Jurkat, Clone E6-1 (cell line): ENCODE measurements around the gene TMEM116. TPM values are rescaled to one million over a fixed set of nuclear protein-coding genes. Genes with fewer than 3 reads are reported as not detected.
A peak's percentile ranks its signal among the peaks of the same experiment; 100 is the strongest.
"Not testable (repeated sequence)": the region's sequence is repeated elsewhere in the genome, so short reads cannot be mapped to it uniquely, and the experiment has no call there.

Source experiments
- DNase-seq: peaks from one replicate; pipeline ENCODE4 v3.0.0-alpha.2; 2011; ENCODE audit warnings: low read depth, low spot score
- H3K4me3 ChIP-seq: 2 replicates; pipeline ENCODE4 v1.5.1; 2011; ENCODE audit warnings: mild to moderate bottlenecking, low read length, control low read depth, moderate library complexity
- polyA plus RNA-seq: library from polyadenylated mRNA; unstranded; fragments of >200 nt; gene quantifications from one replicate; pipeline ENCODE4 v1.2.1, GENCODE V29; 2012; ENCODE audit warnings: missing spikeins; ENCODE audit not compliant: insufficient read length, insufficient read depth

Gene TMEM116
- 13.5 TPM for polyA plus RNA-seq

DNA sequence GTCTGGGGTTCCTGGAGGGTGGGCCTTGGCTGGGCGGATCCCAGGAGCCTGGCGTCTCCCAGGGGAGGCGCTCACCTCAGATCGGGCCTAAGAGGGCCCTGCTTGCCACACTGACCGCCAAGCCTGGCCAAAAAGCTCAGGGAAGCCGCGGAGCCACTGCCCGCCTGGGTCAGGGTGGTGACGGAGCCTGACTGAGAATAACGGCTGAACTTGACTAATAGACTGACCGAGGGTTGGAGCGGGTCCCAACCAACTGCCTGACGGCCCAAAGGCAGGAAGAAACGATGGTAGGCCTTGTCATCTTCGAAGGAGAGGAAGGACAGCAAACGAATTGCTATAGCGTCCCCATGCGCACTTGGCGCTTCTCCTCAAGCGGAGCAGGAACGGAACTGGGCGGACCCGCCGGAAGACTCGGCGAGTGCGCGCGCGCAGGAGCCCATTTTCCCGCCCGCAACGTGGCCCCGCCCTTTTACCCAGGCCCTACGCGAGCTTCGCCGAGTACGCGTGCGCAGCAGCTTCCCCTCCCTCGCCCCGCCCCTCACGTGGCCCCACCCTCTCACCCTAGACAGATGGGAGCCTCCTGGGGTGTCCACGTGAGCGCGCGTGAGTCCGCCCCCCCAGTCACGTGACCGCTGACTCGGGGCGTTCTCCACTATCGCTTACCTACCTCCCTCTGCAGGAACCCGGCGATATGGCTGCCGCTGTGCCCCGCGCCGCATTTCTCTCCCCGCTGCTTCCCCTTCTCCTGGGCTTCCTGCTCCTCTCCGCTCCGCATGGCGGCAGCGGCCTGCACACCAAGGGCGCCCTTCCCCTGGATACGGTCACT, at the start of gene TMEM116, which contains the start of gene ERP29:
Gene TMEM116, minus strand, starts transcription at position 391 of the 826 bp plus-strand sequence. CDS start 7,895 bp downstream, outside the sequence.
Gene ERP29, plus strand, starts transcription at position 652 of the 826 bp plus-strand sequence. Its CDS starts 40 bp downstream, at position 692.
- H3K4me3 ChIP-seq, result peak within 1 kb of the TSS; percentile 96
- peak; percentile 96 for DNase-seq

DNA sequence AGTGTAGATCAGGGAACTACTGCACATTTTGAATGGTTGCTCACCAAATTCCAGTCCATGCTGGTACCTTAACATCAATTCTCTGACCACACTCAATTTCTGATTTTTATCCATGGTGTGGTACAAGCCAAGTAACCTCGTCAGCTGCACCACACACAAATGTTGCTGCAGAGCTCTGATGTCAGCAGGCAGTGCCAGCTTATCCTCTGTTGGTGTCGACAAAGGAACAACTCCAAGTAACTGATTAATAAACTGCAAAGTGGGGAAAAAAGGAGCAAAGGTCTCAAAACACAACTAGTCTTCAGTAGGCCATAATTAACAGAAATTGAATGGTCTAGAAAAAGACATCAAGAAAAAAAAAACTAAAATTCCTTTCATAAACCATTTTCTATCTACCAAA, 48.2 kb upstream of the TMEM116 start:
- no peak for DNase-seq
- no peak overlapping the region for H3K4me3 ChIP-seq

DNA sequence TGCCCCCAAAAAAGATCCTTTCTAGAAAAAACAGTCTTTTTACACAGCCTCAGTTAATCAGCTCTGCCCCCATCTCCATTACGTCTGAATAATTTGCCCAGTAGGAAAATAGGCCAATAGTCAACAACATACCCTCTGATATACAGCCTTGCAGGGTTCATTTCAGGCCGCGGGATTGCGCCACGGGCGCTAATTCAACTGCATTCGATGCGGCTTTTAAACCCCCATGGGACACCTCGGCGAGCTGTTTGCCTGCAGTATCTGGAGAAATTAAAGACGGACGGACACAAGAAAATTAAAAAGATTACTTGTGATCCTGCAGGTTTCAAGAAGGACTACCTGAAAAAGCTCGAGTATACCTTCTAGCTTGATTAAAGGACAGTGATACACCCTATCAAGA, 36.4 kb upstream of the TMEM116 start:
- no peak overlapping the region for H3K4me3 ChIP-seq

DNA sequence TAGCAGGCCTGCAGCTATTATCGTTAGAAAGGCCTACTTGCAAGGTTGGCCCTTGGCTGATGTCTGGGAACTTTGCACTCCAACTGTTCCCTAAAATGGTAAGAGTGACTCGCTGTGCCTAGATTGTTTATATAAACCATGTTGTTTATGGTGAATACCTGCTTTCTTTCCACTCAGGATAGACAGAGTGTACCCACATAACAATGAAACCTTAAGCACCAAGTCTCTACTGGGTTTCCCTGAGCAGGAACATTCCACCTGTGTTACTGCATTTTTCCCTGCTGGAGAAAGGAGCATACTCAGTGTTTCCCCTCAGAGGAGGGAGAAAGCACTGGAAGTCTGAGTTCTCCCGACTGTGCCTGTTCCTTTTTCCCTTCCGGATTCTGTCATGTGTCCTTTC, 33.0 kb upstream of the TMEM116 start:
- DNase-seq, result no peak
- H3K4me3 ChIP-seq, result no peak overlapping the region

More for the DNA sequence above, 36.4 kb upstream of the TMEM116 start:
- no peak for DNase-seq

DNA sequence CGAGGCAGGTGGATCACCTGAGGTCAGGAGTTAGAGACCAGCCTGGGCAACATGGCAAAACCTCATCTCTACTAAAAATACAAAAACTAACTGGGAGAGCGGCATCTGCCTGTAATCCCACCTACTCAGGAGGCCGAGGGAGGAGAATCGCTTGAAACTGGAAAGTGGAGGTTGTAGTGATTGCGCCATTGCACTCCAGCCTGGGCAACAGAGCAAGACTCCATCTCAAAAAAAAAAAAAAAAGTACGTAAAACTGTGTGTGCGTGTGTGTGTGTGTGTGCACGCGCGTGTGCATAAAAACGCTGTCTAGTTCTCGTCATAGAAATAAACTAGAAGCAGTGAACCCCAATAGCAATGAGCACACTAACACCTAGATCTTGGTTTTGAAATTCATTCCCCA, 23.6 kb upstream of the TMEM116 start:
- H3K4me3 ChIP-seq, DNase-seq: not testable (repeated sequence)

DNA sequence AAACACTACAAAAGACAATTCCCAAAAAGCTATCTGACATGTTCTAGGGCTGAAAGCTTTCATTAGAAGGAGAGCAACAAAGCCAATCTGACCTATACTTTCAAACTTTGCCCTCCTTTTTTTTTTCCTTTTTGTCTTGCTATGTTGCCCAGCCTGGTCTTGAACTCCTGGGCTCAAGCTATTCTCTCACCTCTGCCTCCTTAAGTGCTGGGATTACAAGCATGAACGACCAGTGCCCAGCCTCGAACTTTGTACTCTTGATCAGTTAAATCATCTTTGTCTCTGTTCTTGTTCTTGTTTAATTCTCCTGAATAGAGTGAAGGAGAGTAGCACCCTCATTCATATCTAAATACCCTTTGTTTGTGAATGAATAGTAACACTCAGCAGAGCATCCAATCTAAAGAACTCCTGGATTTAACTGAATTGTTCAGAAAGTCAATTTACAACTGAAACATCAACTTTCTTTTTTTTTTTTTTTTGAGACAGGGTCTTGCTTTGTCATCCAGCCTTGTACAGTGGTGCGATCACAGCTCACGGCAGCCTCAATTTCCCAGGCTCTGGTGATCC, 22.3 kb upstream of the TMEM116 start:
- no peak for DNase-seq
- no peak overlapping the region for H3K4me3 ChIP-seq

DNA sequence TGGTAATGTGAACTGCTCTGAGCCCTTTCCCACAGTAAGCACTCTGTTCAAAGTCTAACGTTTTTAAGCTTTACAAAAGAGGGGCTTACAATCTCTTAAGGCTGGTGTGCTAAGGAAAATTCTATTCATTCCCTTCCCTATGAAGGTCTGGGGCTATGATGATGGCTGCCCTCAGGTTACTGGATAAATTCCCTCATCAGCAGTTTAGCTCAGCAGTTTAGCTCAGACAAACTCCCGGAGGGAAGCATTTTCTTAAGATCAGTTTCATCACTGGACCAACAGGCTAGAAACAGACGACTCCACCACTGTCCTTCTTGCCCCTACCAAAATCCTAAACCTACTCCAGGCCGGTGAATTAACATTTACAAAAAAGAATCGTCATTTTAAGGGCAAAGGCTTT, 19.3 kb upstream of the TMEM116 start:
- no peak overlapping the region for H3K4me3 ChIP-seq
- DNase-seq, result no peak

DNA sequence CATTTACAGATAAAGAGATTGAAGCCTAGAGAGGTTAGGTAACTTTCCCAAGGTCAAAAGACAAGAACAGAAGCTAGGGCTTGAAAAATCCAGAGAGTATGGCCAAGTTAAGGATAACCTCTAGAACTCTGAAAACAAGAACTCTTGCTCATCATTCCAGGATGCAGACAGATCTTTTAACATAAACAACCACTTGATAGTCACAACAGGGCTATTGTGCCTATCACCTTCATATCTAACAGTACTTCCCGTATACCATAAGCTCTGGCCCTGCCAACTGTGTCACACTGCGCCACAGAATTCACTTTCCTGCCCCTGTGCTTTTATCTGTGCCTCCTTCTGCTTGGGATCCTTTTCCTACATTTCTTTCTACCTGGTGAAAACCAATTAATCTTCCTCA, 18.5 kb upstream of the TMEM116 start:
- DNase-seq, result no peak
- H3K4me3 ChIP-seq, result no peak overlapping the region

DNA sequence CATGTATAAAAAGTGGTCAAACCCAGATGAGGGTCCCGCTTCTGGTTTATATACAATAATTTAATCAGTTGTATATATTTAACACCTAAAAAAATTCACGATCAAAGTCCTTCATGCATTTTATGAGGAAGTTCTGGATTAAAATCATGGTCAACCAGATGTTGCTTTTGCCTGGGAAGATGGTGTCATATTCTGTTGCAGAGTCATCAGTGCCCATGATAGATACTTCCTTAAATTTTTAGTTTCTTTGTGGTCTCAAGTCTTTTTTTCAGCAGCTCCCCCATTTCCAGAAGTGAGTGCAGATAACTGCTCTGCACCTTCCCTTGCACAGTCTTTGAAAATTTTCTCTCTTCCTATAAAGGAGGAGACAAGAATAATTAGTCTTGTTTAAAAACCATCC, 16.3 kb upstream of the TMEM116 start:
- H3K4me3 ChIP-seq, result no peak overlapping the region
- no peak for DNase-seq

DNA sequence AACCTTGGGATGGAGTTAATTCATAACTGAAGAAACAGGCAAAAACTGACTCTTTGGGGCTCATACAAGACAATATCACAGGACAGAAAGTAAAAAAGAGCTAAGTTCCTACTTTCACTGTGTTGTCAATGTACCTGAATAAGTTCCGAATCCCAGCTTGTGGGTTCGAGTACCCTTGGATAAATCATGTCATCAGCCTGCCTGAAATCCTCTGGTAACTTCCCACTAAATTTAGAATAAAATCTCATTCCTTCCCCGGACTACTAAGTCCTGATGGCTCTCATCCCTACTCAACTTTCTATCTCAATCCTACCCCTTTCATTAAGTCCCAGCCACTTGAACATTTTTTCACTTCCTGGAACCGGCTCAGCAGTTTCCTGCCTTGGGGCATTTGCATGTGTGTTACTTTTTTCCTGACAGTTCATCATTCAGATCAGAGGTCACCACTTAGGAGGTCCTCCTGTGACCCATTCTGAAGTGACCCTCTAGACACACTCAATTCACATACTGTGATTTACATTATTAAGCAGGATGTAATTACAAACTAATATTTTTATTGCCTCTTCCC, 12.9 kb upstream of the TMEM116 start:
- no peak for DNase-seq

DNA sequence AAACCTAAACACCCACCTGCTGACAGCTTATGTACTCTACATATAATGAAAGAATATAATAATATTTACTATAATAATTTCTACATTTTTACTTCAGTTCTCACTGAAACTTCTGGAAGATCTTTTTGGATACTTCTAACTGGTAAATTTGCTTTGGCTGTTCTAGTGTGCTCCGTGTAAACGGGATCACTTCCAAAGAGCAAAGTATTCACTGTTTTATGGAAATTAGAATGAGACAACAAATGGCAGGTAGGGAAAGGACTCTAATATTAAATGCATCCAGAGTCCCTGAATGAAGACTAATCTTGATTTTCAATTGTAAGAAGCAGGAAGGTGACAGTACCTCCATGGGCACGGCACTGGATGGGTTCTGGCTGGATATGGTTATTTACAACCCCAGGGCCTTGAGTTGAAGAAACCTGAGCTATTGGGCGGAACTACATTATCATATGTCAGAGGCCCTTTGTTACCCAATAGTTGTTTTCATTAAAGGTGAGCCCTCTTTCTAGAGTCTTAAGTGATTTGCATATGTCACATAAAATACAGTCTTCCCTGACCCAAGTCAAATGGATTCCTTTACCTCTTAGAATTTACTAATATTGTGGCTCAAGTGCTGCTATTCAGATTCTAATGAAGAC, 10.9 kb upstream of the TMEM116 start:
- no peak overlapping the region for H3K4me3 ChIP-seq
- DNase-seq, result no peak

More for the DNA sequence above, 12.9 kb upstream of the TMEM116 start:
- no peak overlapping the region for H3K4me3 ChIP-seq

DNA sequence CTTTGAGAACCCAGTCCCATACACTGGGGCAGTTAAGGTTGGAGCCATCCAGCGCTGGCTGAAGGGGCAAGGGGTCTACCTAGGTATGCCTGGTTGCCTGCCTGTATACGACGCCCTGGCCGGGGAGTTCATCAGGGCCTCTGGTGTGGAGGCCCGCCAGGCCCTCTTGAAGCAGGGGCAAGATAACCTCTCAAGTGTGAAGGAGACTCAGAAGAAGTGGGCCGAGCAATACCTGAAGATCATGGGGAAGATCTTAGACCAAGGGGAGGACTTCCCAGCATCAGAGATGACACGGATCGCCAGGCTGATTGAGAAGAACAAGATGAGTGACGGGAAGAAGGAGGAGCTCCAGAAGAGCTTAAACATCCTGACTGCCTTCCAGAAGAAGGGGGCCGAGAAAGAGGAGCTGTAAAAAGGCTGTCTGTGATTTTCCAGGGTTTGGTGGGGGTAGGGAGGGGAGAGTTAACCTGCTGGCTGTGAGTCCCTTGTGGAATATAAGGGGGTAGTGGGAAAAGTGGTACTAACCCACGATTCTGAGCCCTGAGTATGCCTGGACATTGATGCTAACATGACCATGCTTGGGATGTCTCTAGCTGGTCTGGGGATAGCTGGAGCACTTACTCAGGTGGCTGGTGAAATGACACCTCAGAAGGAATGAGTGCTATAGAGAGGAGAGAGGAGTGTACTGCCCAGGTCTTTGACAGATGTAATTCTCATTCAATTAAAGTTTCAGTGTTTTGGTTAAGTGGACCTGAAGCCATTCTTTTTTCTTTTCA, 9.5 kb upstream of the TMEM116 start:
- DNase-seq, result no peak

DNA sequence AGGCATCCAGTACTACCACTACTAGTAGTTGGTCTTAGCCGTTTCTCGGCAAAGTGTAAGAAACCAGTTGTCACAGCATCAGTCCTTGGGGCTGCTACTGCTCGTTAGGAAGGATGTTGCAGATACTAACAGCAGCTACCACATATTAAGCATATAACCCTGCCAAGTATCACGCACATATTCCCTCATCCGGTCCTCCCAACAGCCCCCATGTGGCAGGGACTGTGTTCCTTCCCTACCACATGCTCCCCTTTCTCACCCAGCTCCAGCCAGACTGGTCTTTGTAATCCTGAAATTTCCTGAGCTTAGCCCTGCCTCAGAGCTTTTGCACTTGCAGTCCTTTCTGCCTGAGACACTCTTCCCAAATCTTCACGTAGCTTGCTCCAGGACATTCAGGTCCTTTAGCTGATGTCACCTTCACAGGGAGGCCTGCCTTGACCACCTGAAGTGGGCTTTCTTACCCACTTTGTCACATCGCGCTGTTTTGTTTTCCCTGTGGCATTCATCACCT, 8.0 kb upstream of the TMEM116 start:
- no peak for DNase-seq
- no peak overlapping the region for H3K4me3 ChIP-seq

More for the DNA sequence above, 9.5 kb upstream of the TMEM116 start:
- H3K4me3 ChIP-seq, result no peak overlapping the region

DNA sequence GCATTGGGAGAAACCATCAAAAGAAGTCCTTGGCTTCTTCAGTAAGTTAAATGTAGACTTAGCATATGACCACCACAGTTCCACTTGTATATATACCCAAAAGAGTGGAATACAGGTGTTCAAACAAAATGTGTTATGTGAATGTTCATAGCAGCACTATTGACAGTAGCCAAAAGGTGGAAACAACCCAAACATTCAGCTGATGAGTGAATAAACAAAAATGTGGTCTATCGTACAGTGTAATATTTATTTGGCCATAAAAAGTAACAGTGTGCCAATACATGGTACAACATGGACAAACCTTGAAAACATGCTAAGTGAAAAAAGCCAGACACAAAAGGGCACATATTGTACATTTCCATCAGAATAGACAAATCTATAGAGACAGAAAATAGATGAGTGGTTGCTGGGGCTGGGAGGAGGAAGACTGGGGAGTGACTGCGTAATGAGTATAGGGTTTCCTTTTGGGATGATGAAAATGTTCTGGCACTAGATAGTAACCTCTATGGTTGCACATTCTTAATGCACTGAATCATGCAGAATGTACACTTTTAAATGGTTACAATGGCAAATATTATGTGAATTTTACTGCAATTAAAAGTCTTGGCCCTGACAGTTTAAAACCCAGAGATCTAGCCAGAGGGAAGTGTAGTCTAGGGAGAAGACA, 5.7 kb upstream of the TMEM116 start:
- no peak overlapping the region for H3K4me3 ChIP-seq
- DNase-seq, result no peak

DNA sequence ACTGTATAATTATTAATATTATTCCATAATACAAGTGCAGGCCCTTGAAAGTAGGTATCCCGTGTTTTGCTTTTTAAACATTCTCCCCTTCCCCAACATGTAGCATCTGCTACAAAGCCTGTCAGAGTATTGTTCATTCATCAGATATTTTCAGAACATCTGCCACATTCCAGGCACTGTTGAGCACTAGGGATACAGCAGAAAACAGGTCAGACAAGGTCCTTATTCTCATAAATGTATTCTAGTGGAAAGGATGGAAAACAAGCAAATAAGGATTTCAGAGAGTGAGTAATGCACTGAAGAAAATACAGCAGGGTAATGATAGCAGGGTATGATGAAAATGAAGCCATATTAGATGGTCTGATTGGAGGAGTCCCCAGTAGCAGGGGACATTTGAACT, 4.1 kb upstream of the TMEM116 start:
- no peak for DNase-seq
- H3K4me3 ChIP-seq, result no peak overlapping the region

DNA sequence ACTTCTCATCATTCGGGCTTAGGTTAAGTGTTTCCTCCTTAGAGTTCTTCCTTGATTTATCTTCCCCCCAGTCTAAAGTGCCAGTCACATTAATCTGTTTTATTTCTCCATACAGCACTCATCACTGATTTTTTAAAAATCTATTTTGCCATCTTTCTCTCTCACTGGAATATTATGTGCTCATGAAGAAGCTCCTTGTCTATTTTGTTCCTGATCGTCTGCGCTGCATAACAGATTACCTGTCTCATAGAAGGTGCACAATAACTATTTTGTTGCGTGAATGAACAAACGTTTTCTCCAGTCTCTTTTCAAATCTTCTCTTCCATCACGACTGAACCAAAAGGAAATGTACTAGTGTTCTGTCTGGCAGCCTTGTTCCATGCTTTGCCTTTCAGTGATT, 3.0 kb upstream of the TMEM116 start:
- H3K4me3 ChIP-seq, result no peak overlapping the region
- no peak for DNase-seq

DNA sequence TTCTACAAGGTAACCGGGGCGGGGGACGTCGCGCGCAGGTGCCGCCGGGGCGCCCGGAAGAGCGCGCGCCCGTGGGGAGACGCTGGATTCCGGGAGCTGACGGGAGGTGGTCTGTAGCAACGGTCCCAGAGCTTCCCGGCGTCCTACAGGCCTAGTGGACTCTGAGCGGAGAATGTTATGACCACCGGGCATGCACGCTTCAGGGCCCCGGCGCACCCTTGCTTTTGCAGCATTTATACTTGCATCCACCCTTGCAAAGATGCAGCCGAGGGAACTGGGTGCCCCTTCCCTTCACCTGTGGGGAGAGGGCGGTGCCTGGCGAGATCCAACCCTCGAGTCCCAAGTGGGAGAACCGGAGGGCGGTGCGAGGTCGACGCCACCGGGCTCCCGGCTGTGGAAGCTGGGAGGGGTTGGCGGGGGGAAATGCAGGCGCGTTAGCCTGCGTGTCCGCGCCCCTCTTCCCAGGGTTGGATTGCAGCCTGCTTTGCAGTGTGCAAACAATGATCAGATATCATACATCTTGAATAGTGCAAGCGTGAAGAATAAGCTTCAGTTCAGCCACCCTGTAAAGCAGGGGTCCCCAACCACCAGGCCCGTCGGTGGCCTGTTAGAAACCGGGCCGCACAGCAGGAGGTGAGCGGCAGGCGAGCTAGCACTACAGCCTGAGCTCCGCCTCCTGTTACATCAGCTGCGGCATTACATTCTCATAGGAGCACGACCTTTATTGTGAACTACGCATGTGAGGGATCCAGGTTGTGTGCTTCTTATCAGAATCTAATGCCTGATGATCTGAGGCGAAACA, 837 bp upstream of the TMEM116 start:
- peak; percentile 78 for DNase-seq
- H3K4me3 ChIP-seq, result peak overlapping the region; percentile 95

DNA sequence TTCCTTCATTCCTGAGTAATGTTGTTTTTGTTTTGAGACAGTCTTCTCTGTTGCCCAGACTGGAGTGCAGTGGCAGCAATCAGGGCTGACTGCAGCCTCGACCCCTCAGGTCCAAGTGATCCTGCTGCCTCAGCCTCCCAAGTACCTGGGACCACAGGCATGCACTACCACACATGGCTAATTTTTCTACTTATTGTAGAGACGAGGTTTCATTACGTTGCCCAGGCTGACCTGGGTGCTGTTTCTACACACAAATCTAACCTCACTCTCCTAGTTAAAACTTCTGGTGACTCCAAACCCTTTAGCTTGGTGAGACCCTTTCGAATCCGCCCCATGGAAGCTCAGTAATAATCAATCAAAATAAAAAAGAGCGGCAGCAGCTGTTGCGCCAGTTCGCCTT, 1.3 kb downstream of the TMEM116 start:
- no peak for DNase-seq
- peak overlapping the region; percentile 96 for H3K4me3 ChIP-seq
